Endothelial cell of umbilical vein (primary cell): Measurements from ENCODE around the gene MEF2D. TPM values are rescaled to one million over a fixed set of nuclear protein-coding genes. Genes with fewer than 3 reads are reported as not detected.

ENCODE experiments used
- BruUV-seq: library from RNA; stranded (reverse); fragments of 400-500 nt; replicated peaks from 2 replicates; lab custom pipeline; 2021; lab: Mats Ljungman, UMichigan
- CTCF ChIA-PET: fragments of 300-600, 350-600 bp; sonication (Branson Sonifier 250); formaldehyde crosslinking; loops from one replicate; lab custom pipeline; 2021; ENCODE audit warnings: antibody characterized with exemption, inconsistent platforms; lab: Charles Lee
- POLR2A ChIA-PET: fragments of 300-600, 350-600 bp; sonication (Branson Sonifier 250); formaldehyde crosslinking; loops from one replicate; lab custom pipeline; 2021; ENCODE audit warnings: antibody characterized with exemption, inconsistent platforms; lab: Charles Lee
- DNase-seq: peaks from one replicate; pipeline ENCODE4 v3.0.0-alpha.2; 2011; ENCODE audit warnings: low read depth, low spot score
- FAIRE-seq: peaks from 2 replicates; lab custom pipeline; 2011; peaks lifted over from hg19 to GRCh38; lab: Jason Lieb, UNC
- H2AFZ ChIP-seq: 2 replicates; pipeline ENCODE4 v1.6.0; 2012; ENCODE audit warnings: low read depth, low read length, control low read depth, inconsistent platforms
- H3K27ac ChIP-seq: 2 replicates; pipeline ENCODE4 v1.5.1; 2011; ENCODE audit warnings: low read depth, mild to moderate bottlenecking, control low read depth, low read length, moderate library complexity; ENCODE audit not compliant: insufficient read depth
- H3K27me3 ChIP-seq, 2 experiments: 2 replicates each; pipeline versions ENCODE4 v1.6.0 to v1.6.1; 2011; ENCODE audit warnings: low read length in 2 of 2, mixed read lengths in 1 of 2; ENCODE audit not compliant: control insufficient read depth in 2 of 2, insufficient read depth in 2 of 2
- H3K36me3 ChIP-seq, 2 experiments: 2 replicates in 1 of 2; 3 replicates in 1 of 2; pipeline ENCODE4 v1.5.1; 2011; ENCODE audit warnings: low read length in 2 of 2, mild to moderate bottlenecking in 1 of 2, moderate library complexity in 1 of 2; ENCODE audit not compliant: control insufficient read depth in 2 of 2, insufficient read depth in 2 of 2; ENCODE audit errors: extremely low read depth in 1 of 2
- H3K4me1 ChIP-seq: 3 replicates; pipeline ENCODE4 v1.5.1; 2011; ENCODE audit warnings: mild to moderate bottlenecking, low read length; ENCODE audit not compliant: control insufficient read depth, insufficient read depth; ENCODE audit errors: extremely low read depth
- H3K4me2 ChIP-seq: 2 replicates; pipeline ENCODE4 v1.6.1; 2011; ENCODE audit warnings: low read length, control low read depth, mixed read lengths; ENCODE audit not compliant: insufficient read depth
- H3K4me3 ChIP-seq, 3 experiments: fragments of 200-600 bp in 1 of 3; sonication (generic), shearing (Covaris generic) in 1 of 3; replicated peaks in 1 of 3; 2 replicates each; pipeline ENCODE4 v1.5.1; 2011 to 2016; ENCODE audit warnings: control low read depth in 3 of 3, low read length in 3 of 3, mild to moderate bottlenecking in 2 of 3, inconsistent platforms in 1 of 3, low read depth in 1 of 3, moderate library complexity in 1 of 3; ENCODE audit not compliant: insufficient read depth in 1 of 3
- H3K79me2 ChIP-seq: 2 replicates; pipeline ENCODE4 v1.6.0; 2012; ENCODE audit warnings: low read length, inconsistent platforms; ENCODE audit not compliant: control insufficient read depth, insufficient read depth
- H3K9ac ChIP-seq: replicated peaks from 2 replicates; pipeline ENCODE3; 2011; ENCODE audit warnings: low read length, control low read depth; ENCODE audit not compliant: insufficient read depth; ENCODE audit errors: extremely low read depth
- H3K9me1 ChIP-seq: replicated peaks from 3 replicates; pipeline ENCODE4 v1.6.0; 2011; ENCODE audit warnings: mild to moderate bottlenecking, low read length; ENCODE audit not compliant: control insufficient read depth, insufficient read depth; ENCODE audit errors: extremely low read depth
- H3K9me3 ChIP-seq: replicated peaks from 2 replicates; pipeline ENCODE4 v1.5.1; 2012; ENCODE audit warnings: low read length, inconsistent platforms; ENCODE audit not compliant: control insufficient read depth, insufficient read depth
- H4K20me1 ChIP-seq: replicated peaks from 2 replicates; pipeline ENCODE3; 2011; ENCODE audit warnings: mild to moderate bottlenecking, low read length; ENCODE audit not compliant: control insufficient read depth, insufficient read depth; ENCODE audit errors: extremely low read depth
- EZH2 ChIP-seq: IDR thresholded peaks from 2 replicates; pipeline ENCODE4 v1.6.1; 2012; ENCODE audit warnings: borderline replicate concordance, low read depth, mild to moderate bottlenecking, moderate library complexity, low read length, inconsistent platforms; ENCODE audit not compliant: severe bottlenecking
- FOS ChIP-seq: IDR thresholded peaks from 2 replicates; pipeline ENCODE4 v1.6.1; 2011; ENCODE audit warnings: mild to moderate bottlenecking, low read length, moderate library complexity, borderline replicate concordance; ENCODE audit not compliant: insufficient read depth
- GATA2 ChIP-seq: IDR thresholded peaks from 2 replicates; pipeline ENCODE4 v1.7.0; 2011; ENCODE audit warnings: low read depth, mild to moderate bottlenecking, moderate library complexity, mixed read lengths, low read length; ENCODE audit not compliant: insufficient read length, insufficient read depth
- JUN ChIP-seq: IDR thresholded peaks from 2 replicates; pipeline ENCODE4 v1.6.1; 2011; ENCODE audit warnings: borderline replicate concordance, low read depth; ENCODE audit not compliant: insufficient read length, insufficient read depth
- MYC ChIP-seq: IDR thresholded peaks from one replicate; pipeline ENCODE4 v1.6.1; 2011; ENCODE audit warnings: mild to moderate bottlenecking, low read depth, low read length
- POLR2A ChIP-seq: IDR thresholded peaks from 2 replicates; pipeline ENCODE4 v1.6.1; 2012; ENCODE audit warnings: low read depth, mild to moderate bottlenecking, control low read depth, low read length
- POLR2AphosphoS5 ChIP-seq: IDR thresholded peaks from 2 replicates; pipeline ENCODE4 v1.6.1; 2012; ENCODE audit warnings: low read depth, mild to moderate bottlenecking, control low read depth, low read length, moderate library complexity; ENCODE audit not compliant: insufficient read depth
- dilution Hi-C: fragments of 300-500 bp; cut with MboI; formaldehyde crosslinking; loops from one replicate; pipeline ENCODE4 v1.15.0; 2019; ENCODE audit warnings: low sequenced_read_pairs; ENCODE audit not compliant: extremely low pct_ligation_motif_present
- intact Hi-C: fragments of 100-400 bp; cut with micrococcal nuclease; formaldehyde crosslinking; loops from one replicate; pipeline ENCODE4 v1.10.0; 2022
- polyA plus RNA-seq, 4 experiments: library from polyadenylated mRNA; depleted of rRNA in 3 of 4; stranded (reverse) in 3 of 4; unstranded in 1 of 4; fragments of >200 nt; gene quantifications; 2 replicates each; pipeline versions ENCODE4 v1.2.1 to v1.2.3, GENCODE V29; 2011 to 2012; ENCODE audit warnings: missing spikeins in 1 of 4
- total RNA-seq: library from RNA; stranded (reverse); gene quantifications from 2 replicates; pipeline ENCODE4 v1.2.3, GENCODE V29; 2021
- TF ChIP-seq, protein P1 (sequence below), 2 donors: IDR thresholded peaks; 1 replicate in 1 of 2; 2 replicates in 1 of 2; pipeline ENCODE4 v1.5.1; 2011; ENCODE audit warnings: low read length in 2 of 2, mild to moderate bottlenecking in 2 of 2, moderate library complexity in 2 of 2, control low read depth in 1 of 2, inconsistent platforms in 1 of 2, low read depth in 1 of 2; ENCODE audit not compliant: insufficient read depth in 1 of 2; ENCODE audit errors: extremely low read depth in 1 of 2
- TF ChIP-seq, protein P2 (sequence below): IDR thresholded peaks from 2 replicates; pipeline ENCODE4 v1.6.1; 2011; ENCODE audit not compliant: insufficient read depth, insufficient read length

The MEF2D gene
- total and polyA plus RNA-seq, 2 donors (not counting 3 experiments of a cell fraction or from before 2014, with no cell fraction given), result 45.4 to 52.2 TPM

- FAIRE-seq (no peak), DNase-seq (no peak)
- POLR2A ChIA-PET, result interaction anchor here (0.5 kb wide), 1 partner anchor 1826 kb away, joined by 3 read pairs; no protein-coding TSS in a partner anchor
- Histone ChIP-seq H3K27me3 (peaks cover 88 to 94% of the 10 kb centered on the region in 2 experiments), H3K4me1 (peaks cover 4% of the 10 kb centered on the region), H2AFZ (no peak overlapping the region), H3K79me2 (no peaks in the 10 kb centered on the region), H4K20me1 (no peaks in the 10 kb centered on the region), H3K4me3 (no peak overlapping the region), H3K9ac (no peak overlapping the region), H3K36me3 (no peaks in the 10 kb centered on the region), H3K9me3 (no peaks in the 10 kb centered on the region), H3K27ac (no peak overlapping the region), H3K4me2 (no peak overlapping the region), H3K9me1 (no peaks in the 10 kb centered on the region)
- dilution Hi-C loops (no loop called here), intact Hi-C loops (no loop called here)
- BruUV-seq, result no TSS peak
- TF ChIP-seq GATA2, result no peak
- no peak for TF ChIP-seq MYC
- no peak for TF ChIP-seq POLR2A
- TF ChIP-seq POLR2AphosphoS5, result no peak
- TF ChIP-seq, protein P1, sequence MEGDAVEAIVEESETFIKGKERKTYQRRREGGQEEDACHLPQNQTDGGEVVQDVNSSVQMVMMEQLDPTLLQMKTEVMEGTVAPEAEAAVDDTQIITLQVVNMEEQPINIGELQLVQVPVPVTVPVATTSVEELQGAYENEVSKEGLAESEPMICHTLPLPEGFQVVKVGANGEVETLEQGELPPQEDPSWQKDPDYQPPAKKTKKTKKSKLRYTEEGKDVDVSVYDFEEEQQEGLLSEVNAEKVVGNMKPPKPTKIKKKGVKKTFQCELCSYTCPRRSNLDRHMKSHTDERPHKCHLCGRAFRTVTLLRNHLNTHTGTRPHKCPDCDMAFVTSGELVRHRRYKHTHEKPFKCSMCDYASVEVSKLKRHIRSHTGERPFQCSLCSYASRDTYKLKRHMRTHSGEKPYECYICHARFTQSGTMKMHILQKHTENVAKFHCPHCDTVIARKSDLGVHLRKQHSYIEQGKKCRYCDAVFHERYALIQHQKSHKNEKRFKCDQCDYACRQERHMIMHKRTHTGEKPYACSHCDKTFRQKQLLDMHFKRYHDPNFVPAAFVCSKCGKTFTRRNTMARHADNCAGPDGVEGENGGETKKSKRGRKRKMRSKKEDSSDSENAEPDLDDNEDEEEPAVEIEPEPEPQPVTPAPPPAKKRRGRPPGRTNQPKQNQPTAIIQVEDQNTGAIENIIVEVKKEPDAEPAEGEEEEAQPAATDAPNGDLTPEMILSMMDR (IDR thresholded peaks at IDR 0.05; ENCODE audit: extremely low read depth in 1 of 2, insufficient read depth in 1 of 2, low read depth in 1 of 2, low read length in 2 of 2), result no peak
- TF ChIP-seq FOS, result no peak
- TF ChIP-seq, protein P2, sequence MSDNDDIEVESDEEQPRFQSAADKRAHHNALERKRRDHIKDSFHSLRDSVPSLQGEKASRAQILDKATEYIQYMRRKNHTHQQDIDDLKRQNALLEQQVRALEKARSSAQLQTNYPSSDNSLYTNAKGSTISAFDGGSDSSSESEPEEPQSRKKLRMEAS, result no peak
- no peak for TF ChIP-seq EZH2
- no peak for TF ChIP-seq JUN
- CTCF ChIA-PET, result interaction anchor here (0.6 to 8.0 kb wide), 6 partner anchors 11 to 189 kb away, joined by 3 to 111 read pairs (median 4); no protein-coding TSS in a partner anchor
Observed at GRCh38 chr1:156431366-156431765, 69.2 kb downstream of the MEF2D start.
